CD4-positive, alpha-beta T cell treated with Interleukin-6 at 100 ng/mL for 8 hours (primary cell): ENCODE data around the gene PARS2.

Experiments used
- DNase-seq: peaks from one replicate; pipeline ENCODE4 v3.0.0-alpha.2; 2020; ENCODE audit warnings: mixed read lengths, low spot score

PARS2 gene

DNA sequence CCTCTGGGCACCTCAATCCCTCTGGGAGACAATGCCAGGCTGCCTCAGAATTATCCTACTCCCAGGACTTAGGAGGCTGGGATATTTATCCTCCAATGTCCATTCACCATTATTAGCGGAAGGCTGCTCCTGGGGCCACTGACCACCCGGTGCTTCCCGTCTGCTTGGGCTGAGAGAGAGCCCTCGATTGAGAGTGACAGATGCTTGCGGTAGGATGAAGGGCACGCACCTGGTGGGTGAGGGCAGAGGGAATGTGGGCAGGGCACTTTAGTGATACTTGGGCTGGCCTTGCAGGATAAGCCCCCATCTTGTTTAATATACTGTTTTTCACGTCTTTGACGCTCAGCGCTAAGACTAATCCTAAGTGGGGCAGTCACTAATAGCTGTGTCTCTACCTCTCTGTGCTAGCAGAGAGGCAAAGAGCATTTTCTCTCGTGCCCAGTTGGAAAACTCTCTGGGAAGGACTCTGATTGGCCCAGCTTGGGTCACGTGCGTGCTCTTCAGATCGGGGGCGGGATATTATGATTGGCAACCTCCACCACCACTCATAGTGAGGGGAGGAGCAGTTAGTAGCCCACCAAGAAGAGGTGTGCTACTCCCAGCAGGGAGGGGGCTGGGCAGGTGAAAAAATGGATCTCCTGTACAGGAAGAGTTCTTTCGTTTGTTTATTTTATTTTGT lies 10.6 kb upstream of the PARS2 start:
- no peak for DNase-seq

DNA sequence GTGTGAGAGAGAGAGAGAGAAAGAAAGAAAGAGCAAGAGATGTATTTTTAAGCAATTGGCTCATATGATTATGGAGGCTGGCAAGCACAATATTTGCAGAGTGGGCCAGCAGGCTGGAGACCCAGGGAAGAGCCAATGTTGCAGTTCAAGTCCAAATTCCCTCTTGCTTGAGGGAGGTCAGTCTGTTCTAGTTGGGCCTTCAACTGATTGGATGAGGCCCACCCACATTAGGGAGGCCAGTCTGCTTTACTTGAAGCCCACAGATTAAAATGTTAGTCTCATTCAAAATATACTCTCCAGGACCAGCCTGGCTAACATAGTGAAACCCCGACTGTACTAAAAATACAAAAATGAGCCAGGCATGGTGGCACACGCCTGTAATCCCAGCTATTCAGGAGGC lies 8.6 kb upstream of the PARS2 start:
- DNase-seq = no peak

DNA sequence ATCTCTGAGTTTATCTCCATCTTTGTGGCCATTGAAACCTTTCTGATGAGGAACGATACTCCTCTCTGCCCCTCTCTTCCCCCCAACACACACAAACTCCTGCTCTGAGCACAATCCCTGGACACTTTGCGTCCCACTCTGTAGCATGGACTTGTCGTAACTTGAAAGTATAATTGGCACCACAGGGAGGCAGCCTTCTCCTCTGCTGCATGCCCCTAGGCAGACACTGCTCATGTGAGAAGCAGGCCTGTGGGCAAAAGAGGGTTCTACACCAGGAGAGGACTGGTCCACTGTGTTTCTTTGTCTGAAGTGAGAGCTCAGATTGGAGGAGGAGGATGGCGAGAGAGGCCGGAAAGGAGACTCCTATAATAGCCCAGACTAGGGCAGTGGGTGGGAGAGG lies 3.8 kb upstream of the PARS2 start:
- DNase-seq = no peak

DNA sequence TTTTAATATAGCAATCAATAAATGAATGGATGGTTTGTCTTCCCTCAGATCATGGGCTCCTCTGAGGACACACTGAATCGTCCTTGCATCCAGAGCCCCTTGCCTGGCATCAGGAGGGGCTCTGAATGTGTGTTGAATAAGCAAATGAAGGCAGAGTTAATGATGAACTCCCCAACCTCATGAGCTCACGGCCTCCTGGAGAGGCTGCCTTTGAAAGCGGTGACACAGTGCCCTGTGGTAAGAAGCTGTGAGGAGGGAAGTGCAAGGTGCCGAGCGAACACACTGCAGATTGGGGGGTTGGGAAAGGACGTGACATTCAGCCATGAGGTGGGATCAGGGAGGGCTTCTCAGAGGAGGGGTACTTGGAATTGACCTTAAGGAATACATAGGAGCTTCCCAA lies 3.2 kb upstream of the PARS2 start:
- DNase-seq = no peak

DNA sequence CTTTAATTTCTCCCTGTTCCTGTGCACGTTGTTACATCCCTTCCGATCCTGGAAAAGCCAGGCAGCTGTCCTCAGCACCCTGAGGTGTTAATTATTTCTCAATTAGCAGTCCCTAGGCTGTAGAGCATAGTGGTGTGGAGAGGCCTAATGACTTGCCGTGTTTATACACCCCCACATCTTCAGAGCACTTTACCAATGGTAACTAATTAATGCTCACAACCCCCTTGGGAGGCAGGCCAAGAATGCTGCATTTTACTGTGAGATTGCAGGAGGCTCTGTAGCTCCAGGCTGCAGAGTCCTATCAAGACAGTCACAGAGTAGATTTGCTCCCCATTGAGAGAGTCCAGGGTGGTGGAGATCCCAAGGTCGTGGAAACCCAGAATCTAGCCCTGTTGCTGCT lies 2.4 kb upstream of the PARS2 start:
- DNase-seq = no peak

DNA sequence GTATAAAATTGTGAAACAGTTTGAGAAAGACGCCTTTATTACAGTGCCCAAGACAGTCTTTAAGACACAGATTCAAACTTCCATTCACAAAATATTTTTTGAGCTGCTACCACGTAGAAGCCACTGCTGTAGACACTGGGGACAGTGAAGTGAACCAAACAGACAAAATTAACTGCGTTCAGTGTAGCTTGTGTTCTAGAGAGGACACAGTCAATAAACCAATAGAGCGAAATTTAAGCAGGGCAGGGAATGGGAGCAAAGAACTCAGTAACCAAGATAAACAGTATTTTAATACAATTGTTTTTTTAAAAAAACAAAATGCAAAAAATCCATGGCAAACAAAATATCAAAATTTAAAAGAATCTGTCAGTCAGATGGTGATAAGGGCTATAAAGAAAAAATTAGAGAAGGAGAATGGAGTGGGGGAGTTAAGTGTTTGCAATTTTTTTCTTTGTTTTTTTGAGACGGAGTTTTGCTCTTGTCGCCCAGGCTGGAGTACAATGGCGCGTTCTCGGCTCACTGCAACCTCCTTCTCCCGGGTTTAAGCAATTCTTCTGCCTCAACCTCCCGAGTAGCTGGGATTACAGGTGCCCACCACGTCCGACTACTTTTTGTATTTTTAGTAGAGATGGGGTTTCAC lies 719 bp upstream of the PARS2 start:
- DNase-seq = no peak

DNA sequence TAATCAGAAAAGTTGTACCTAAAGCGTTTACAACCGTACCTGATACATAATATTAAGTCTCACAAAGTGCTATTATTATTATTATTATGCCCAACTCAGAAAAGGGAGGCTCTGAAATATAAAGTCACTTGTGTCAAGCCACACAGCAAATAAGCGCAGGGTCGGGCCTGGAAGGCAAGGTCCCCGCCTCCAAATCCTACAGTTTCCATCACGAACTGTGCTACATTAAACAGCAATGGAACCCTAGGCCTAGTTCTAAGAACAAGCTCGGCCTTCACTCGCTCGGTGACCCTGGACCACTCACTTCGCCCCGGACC lies 549 bp downstream of the PARS2 start:
- DNase-seq = no peak

DNA sequence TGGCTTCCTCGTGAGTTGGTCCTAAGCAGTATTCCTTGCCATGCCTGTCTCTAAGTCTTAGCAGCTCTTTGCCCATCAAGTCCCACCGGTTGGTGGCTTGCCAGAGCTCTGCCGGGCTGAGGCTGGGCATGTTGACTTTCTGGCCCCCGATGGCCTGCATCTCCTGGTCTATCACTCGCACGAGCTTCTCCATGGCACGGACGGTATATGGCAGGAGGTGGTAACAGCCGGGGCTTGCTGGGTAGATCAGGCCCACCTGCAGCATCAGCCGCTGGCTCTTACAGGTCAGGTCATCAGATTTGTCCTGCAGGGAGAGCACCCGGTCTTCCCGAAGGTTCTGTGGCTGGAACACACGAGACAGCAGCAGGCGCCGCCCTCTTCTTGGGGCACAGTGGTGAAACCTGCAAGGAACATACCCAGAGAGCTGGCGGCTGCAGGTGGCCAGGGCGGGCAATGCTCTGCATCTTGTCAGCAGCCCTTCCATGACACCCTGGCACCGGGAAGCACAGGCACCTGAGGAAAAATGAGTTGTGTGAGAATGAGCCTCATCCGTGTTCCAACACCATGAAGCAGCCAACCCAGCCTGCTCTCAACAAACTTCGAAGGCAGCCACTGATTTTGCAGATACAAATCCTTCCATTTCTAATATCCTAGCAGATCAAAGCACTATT lies 5.5 kb downstream of the PARS2 start:
- no peak for DNase-seq

DNA sequence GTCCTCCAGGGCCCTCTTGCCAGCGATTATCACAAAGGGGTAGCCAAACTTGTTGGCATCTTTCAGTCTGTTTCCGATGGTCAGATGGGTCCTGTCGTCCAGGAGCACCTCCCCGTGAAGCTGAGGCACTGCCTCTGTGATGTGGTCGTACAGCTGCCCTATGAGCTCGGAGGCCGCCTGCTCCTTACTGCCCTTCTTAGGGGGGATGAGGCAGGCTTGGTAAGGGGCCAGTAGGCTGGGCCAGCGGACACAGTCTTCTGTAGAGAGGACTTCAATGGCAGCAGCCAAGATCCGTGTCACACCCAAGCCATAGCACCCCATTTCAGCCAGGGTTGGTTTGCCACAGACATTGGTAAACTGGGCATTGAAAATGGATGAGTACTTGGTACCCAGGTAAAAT lies 6.5 kb downstream of the PARS2 start:
- DNase-seq = no peak

DNA sequence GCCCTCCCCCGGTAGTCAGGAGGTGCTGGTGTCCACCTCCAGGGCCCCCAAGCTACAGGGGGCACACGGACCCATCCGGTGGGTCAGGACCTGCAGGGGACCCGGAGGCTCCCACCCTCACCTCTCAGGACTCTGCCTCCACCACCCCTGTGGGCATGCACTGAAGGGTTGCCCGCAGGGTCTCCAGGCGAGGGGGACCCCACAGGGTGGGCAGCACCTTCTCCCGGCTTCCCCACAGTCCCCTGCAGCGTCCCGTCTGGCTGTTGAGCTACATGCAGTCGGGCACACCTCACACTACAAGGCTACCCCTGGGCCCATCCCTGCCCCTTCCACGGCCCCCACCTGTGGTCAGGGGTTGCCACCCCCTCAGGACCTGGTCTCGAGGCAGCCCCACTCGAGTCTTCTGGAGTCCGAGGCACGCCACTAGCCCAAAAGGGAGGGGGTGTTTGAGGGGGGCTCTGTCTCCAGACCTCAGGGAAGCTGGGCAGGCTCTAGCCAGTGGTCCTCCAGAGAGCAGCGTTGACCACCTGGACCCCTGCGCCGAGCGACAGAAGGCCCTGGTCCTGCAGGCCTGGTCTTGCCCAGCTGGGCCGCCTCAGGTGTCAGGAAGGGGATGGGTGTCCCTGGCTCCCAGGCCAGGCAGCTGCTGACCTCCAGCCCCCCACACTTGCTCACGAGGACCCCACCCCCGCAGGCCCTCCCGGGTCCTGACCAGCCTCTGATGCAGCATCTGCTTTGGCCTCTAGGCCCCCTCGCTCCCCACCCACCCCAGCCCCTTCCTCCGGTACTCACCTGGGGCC lies 9.6 kb downstream of the PARS2 start:
- DNase-seq = no peak

DNA sequence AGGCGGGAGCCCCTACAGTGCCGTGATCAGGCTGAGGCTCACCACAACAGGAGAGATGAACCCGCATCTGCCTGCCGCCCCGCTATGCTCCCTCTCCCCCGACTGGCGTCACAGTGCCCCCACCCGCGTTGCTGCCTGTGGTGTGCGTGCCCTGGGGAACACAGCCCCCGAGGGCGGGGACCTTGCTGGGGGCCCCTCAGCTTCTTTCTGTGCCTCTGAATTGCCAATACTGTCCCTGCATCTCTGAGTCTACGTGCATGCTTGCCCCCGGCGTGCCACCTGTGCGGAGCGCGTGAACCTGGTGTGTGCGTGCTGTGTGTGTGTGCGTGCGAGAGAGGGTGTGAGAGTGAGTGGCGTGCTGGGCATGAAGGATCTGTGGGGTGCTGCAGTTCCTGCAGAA lies 10.3 kb downstream of the PARS2 start:
- DNase-seq = no peak

DNA sequence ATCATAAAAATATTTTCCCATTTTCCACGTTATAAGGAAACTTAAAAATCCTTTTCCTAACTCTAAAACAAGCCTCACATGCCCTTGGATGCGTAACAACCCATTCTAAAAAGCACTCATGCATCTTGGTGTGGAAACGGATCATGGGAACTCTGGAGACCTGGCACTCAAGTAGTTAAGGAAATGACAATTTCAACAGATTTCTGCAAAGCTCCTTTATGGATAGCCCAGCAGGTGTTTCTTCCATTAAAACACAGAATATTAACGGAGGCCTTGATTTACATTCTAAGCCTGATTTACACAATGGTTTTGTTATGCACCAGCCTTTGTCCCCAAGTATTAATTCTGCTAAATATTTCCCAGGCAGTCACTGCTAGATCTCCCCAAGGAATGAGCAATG lies 12.9 kb downstream of the PARS2 start:
- DNase-seq = no peak

DNA sequence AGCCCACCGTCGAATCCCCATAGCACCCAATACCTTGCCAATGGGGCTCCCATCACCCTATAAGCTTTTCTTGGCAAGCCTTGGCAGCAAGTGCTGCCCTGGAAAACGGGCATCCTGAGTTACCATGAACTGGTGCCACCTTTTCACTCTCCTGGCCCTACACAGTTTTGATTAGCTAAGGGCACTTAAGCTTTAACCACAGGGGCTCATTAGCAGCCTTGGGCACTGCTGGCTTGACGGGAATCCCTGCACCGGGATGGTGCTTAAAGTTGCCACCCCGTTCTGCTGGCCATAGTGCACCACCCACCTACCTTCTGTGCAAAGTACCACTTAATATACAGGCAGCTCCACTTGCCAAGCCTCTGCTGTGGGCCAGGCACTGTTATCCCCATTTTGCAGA lies 13.7 kb downstream of the PARS2 start:
- DNase-seq = no peak

DNA sequence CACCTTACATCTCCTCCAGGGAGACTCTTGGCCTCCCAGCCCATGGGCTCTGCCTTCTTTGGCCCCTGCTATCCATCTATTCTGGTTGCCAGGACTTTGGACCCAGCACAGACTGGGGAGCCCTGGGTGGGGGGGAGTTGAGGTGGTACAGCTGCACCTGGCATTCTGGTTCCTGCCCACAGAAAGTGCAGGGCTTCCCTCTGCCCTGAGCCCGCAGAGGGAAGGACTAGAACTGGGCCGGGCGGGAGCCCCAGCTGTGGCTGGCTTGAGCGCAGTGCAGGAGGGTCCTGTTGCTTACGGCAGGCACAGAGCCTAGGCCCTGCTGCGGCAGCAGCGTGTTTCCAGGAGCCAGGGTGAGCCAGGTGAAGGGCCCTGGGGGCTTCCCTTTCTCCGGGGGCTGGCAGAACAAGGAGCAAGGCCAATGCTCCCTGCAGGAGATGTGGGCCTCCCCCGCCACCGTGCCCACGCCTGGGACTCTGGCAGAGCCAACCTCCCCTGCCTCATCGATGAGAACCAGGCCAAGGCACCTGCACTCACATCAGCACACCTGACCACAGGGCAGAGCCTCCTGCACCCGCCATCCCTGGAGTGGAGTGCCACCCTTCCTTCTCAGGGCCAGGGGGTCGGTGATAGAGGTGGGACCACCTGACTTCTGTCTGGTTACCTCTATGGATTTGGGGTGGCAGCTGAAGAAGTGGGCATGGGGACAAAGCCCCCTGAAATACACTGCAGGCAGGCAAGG lies 16.1 kb downstream of the PARS2 start:
- no peak for DNase-seq

DNA sequence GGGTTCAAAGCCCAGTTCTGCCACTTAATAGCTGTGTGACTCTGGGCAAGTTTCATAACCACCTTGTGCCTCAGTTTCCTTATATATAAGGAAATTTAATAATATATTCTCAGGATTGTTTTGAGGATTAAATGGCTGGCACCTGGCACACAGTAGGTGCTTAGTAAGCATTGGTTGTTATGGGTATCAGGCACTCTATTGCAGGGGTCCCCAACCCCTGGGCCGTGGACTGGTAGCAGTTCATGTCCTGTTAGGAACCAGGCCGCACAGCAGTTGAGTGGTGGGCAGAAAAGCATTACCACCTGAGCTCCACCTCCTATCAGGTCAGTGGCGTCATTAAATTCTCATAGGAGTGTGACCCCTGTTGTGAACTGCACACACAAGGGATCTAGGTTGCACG lies 18.5 kb downstream of the PARS2 start:
- DNase-seq = no peak

DNA sequence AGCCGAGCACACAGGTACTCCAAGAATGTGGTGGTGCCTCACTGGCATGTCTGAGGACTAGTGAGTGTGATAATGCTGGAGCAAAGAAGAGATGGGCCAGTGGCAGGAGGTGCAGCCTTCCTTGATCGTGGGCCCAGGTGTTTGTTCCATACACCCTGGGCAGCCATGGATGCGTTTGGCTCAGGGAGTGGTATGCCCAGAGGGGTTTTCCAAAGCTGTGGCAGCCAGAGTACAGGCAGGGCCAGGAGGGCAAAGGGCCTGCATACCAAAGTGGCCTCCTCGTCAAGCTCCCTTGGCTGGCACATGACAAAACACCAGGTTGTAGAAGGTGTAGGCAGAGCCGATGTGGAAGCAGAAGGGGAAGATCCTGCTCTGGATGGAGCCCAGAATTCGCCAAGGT lies 19.0 kb downstream of the PARS2 start:
- DNase-seq = no peak

DNA sequence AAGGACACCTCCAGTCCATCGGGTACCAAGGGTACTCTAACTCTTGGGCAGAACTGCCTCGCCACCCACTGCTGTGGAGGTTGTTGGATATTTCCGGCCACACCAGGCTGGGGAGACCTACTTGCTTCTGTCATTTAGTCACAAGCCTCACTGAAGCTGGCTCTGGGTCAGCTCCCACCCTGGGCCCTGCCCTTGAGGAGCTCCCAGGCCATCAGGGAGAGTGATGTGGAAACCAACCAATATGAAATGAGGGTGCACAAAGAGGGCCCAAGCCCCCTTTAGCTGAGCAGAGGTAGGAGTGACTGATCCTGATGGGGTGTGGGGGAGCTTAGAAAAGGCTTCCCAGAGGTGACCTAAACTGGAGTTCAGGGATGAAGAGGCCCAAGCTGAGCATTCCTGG lies 19.6 kb downstream of the PARS2 start:
- DNase-seq = no peak

DNA sequence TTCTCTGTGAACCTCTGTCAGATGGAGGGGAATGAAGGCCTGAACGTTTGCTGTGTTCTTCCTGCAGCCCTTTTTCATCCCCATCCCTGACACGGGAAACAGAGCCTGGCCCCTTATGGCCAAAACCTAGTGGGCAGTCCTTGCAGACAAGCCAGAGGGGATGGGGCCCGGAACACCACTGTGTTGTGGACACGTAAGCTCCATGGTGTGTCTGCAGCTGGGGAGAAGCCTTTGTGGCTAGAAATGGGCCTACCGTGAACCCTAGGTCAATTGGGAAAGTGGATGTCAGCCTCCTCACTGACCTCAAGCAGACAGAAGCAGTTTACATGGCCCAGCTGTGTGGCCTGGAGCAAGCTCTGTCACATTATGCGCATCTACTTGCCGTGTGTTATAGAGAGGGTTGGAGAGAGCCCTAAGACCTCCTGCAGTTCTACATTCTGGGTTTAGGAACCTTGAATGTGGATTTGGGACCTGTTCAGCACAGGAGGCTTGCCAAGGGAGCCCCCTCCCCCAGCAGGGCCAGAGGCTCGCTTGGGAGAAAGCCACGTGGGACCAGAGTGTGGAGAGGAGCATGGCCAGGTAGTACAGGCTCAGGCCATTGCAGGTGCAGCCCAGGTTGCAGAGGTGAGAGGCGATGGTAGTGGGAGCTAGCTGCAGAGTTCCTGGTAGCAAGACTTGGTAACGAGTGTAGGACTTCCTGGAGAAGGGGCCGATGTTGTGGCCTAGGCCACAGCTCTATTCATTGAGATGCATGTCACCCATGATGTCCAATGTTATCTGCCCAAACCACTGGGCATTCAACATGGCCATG lies 20.7 kb downstream of the PARS2 start:
- DNase-seq = no peak

DNA sequence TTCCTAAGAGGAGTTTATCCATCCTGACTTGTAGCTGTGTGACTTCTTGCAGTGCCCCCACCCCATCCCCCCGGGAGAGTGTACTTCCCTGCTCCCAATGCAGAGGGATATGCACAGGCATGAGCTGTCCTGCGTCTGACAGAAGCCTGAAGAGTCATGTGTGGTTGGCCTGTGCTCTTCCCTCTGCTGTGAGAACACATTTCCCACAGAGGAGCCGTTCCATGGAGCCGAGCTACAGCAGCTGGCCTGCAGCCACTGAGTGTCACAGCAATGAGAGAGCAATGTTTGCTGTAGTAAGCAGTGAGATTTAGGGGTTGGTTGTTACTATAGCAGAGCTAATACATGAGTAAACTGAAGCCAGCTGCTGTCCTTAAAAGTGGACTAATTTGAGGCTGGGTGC lies 22.0 kb downstream of the PARS2 start:
- no peak for DNase-seq

DNA sequence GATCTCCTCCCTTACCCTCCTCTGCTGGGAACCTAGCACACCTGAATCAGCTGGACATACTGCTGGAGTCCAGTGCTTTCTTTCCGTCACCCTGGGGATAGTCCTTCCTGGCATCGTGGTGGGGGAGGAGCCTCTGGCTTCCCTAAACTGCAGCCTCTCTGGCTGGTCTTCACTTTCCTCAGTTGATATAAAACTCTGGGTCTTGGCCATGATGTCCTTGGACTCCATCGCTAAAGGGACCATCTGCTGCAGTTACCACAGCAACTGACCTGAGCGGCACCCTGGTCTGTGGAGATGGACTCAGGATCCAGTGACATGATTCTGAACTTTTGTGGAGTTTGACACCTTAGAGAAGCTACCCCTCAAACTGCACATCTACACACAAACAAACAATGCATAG lies 22.8 kb downstream of the PARS2 start:
- no peak for DNase-seq

DNA sequence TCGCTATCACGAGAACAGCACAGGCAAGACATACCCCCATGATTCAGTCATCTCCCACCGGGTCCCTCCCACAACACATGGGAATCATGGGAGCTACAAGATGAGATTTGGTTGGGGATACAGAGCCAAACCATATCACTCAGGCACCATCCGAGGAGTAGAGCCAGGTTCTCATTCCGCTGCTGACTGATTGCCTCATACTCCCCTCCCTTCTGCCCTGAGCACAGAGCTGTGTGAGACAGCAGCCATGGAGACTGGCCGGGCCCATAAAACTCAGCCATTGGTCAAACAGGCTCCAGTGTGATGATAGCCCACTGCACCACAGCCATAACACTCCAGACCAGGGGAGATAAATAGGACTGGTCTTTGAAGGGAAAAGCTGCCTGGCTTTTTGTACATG lies 26.1 kb downstream of the PARS2 start:
- no peak for DNase-seq

DNA sequence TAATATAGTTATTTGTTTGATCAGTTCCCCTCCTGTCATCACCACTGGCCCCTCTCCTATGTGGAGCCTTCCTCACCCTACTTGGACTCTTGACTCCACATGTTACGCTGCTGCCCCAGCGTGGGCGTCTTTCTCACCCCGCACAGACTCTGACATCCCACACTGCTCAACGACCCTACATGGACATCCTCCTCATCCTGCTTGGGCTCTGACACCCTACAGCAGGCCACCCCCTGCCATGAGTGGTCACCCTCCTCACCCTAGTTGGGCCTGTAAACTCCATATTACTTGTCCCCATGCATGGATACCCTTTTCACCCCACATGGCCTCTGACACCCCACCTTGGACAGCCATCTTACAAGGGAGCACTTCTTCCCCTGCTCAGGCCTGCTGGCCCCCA lies 27.6 kb downstream of the PARS2 start:
- DNase-seq = no peak
